Stomach smooth muscle (tissue), 2 donors: ENCODE results near the gene TMEM63C.
"Not testable (repeated sequence)": the region's sequence is repeated elsewhere in the genome, so short reads cannot be mapped to it uniquely, and the experiment has no call there.

Experiments used
- H3K27ac ChIP-seq: one replicate; pipeline ENCODE4 v1.7.0; 2013; ENCODE audit warnings: mild to moderate bottlenecking, low read length, inconsistent platforms
- H3K27me3 ChIP-seq, 2 donors: one replicate each; pipeline ENCODE4 v1.7.0; 2013; ENCODE audit warnings: low read length in 2 of 2; ENCODE audit not compliant: insufficient read depth in 2 of 2, control insufficient read depth in 1 of 2
- H3K36me3 ChIP-seq, 2 donors: one replicate each; pipeline ENCODE4 v1.7.0; 2013; ENCODE audit warnings: low read length in 2 of 2; ENCODE audit not compliant: control insufficient read depth in 2 of 2, insufficient read depth in 2 of 2
- H3K4me1 ChIP-seq: one replicate; pipeline ENCODE4 v1.7.0; 2013; ENCODE audit warnings: low read length; ENCODE audit not compliant: control insufficient read depth, insufficient read depth
- H3K4me3 ChIP-seq, 2 donors: one replicate each; pipeline ENCODE4 v1.7.0; 2013; ENCODE audit warnings: low read length in 2 of 2
- H3K9ac ChIP-seq, 2 donors: one replicate each; pipeline ENCODE4 v1.7.0; 2013; ENCODE audit warnings: low read length in 2 of 2, mild to moderate bottlenecking in 1 of 2
- H3K9me3 ChIP-seq, 2 donors: one replicate each; pipeline ENCODE4 v1.7.0; 2013; ENCODE audit warnings: low read length in 2 of 2; ENCODE audit not compliant: control insufficient read depth in 2 of 2
- donor health status: healthy.
- donor health status: Pancreatic carcinoma.

TMEM63C gene

GRCh38 chr14:77278461-77279230 is 97.0 kb downstream of the TMEM63C start:
- H3K27me3 ChIP-seq, result no peaks in the 10 kb centered on the region
- no peaks in the 10 kb centered on the region for H3K4me1 ChIP-seq
- no peak overlapping the region for H3K27ac ChIP-seq
- peaks cover 0 to 2% of the 10 kb centered on the region in 2 donors for H3K9me3 ChIP-seq
- H3K9ac ChIP-seq, result no peak overlapping the region
- H3K36me3 ChIP-seq, result peaks cover 28 to 38% of the 10 kb centered on the region in 2 donors
- H3K4me3 ChIP-seq, result no peak overlapping the region

- no peak overlapping the region for H3K4me3 ChIP-seq
- H3K9ac ChIP-seq, result no peak overlapping the region
- no peaks in the 10 kb centered on the region for H3K9me3 ChIP-seq
- peaks cover 33 to 48% of the 10 kb centered on the region in 2 donors for H3K36me3 ChIP-seq
- H3K27me3 ChIP-seq, result no peaks in the 10 kb centered on the region
- no peaks in the 10 kb centered on the region for H3K4me1 ChIP-seq
- H3K27ac ChIP-seq, result no peak overlapping the region
Measured at GRCh38 chr14:77279719-77280118, 98.1 kb downstream of the TMEM63C start.

DNA sequence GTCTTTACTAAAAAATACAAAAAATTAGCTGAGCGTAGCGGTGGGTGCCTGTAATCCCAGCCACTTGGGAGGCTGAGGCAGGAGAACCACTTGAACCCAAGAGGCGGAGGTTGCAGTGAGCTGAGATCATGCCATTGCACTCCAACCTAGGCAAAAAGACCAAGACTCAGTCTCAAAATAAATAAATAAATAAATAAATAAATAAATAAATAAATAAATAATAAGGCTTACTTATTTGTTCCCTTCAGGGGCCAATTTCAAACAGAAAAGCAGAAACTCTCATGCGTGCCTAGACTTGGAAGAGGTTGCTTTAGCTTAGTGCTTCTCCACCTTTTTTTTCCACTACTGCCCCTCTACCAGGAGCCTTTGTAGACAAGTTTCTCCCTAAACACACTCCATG is 99.3 kb downstream of the TMEM63C start:
- H3K27ac ChIP-seq, H3K27me3 ChIP-seq, H3K4me1 ChIP-seq, H3K4me3 ChIP-seq, H3K9me3 ChIP-seq, H3K9ac ChIP-seq: not testable (repeated sequence)
- H3K36me3 ChIP-seq, result peaks cover 42 to 56% of the 10 kb centered on the region in 2 donors

GRCh38 chr14:77281852-77282410 is 100.3 kb downstream of the TMEM63C start:
- no peaks in the 10 kb centered on the region for H3K9me3 ChIP-seq
- no peaks in the 10 kb centered on the region for H3K4me1 ChIP-seq
- H3K4me3 ChIP-seq, result no peak overlapping the region
- no peak overlapping the region for H3K9ac ChIP-seq
- peaks cover 53 to 62% of the 10 kb centered on the region in 2 donors for H3K36me3 ChIP-seq
- no peak overlapping the region for H3K27ac ChIP-seq
- H3K27me3 ChIP-seq, result no peaks in the 10 kb centered on the region

DNA sequence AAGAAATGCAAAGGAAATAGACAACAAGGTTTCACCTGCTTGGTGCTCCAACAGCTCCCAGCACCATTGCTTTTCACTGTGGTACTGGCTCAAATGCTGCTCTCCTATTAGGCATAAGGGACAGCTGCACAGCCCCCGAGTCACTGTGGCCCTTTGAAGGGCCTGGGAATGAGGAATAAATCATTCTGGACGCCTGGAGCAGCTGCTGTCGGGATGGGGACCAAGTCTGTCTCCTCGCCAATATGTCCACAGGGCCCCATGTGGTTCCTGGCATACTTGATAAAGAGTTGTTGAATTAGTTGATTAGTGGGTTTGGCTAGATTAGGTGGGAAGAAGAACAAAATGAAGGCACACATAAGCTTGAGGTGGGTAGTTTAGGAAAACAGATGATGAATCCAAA is 102.5 kb downstream of the TMEM63C start:
- no peaks in the 10 kb centered on the region for H3K27me3 ChIP-seq
- no peaks in the 10 kb centered on the region for H3K4me1 ChIP-seq
- H3K27ac ChIP-seq, result no peak overlapping the region
- H3K4me3 ChIP-seq, result no peak overlapping the region
- no peak overlapping the region for H3K9ac ChIP-seq
- H3K36me3 ChIP-seq, result peaks cover 47 to 59% of the 10 kb centered on the region in 2 donors
- no peaks in the 10 kb centered on the region for H3K9me3 ChIP-seq

DNA sequence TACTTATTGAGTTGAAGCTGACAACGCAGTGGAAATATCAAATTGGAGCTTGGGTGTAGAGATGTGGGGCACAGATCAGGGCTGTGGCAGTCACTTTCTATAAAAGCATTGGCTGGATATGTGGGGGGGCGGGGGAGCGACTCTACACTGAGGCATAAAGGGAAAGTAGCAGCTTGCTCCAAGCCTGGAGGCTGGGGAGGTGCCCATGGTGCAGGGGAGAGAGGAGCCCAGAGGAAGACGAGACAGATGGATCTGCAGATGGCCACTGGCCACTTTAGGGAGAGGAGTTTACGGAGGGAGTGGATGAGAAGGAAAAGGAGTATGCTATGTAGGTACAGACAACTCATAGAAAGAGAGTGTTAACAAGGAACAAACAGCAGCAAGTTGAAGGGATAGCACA is 102.9 kb downstream of the TMEM63C start:
- Histone ChIP-seq H3K27ac (no peak overlapping the region), H3K4me1 (no peaks in the 10 kb centered on the region), H3K9me3 (no peaks in the 10 kb centered on the region), H3K27me3 (no peaks in the 10 kb centered on the region), H3K4me3 (no peak overlapping the region), H3K36me3 (peaks cover 47 to 56% of the 10 kb centered on the region in 2 donors), H3K9ac (no peak overlapping the region)

DNA sequence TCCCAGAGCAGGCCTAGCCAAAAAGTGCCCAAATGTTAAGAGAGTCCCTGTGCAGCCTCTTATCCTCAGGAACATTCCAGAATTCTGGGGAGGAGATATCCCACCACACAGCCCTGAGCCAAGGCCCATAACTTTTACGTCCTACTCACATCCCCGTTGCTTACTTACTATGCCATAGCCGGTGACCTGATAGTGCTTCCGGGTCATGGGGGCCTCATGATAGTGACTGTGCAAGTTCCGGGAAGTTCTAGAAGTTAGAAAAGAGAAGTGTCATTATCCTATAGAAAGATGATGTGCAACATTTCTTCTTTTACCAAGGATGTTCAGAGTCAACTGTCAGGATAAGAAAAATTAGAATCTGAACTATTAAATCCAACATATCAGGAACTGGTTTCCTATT is 105.0 kb downstream of the TMEM63C start:
- H3K9me3 ChIP-seq, result no peaks in the 10 kb centered on the region

DNA sequence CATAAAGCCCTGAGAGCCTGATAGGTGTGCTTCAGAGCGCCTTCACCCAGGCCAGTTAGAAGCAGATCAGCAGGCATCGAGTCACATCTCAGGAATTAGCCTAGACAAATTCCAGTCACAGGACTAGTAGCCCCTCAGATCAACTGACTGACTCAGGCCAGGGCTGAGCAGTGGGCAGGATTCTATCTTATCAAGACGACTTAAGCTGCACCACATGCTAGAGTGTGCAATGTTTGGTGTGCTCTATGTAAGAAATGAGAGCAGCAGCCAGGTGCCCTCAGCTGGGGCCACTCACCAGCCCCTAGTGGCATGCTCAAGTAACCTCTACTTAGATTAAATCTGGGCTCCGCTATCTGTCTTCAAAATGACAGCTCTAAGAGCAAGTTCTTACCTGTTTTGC is 109.1 kb downstream of the TMEM63C start:
- Histone ChIP-seq H3K4me1 (no peaks in the 10 kb centered on the region), H3K9ac (no peak overlapping the region), H3K27me3 (no peaks in the 10 kb centered on the region), H3K4me3 (no peak overlapping the region), H3K27ac (no peak overlapping the region), H3K36me3 (peaks cover 39% of the 10 kb centered on the region in 2 donors), H3K9me3 (no peaks in the 10 kb centered on the region)

More for the DNA sequence above, 105.0 kb downstream of the TMEM63C start:
- Histone ChIP-seq H3K4me3 (no peak overlapping the region), H3K27me3 (no peaks in the 10 kb centered on the region), H3K4me1 (no peaks in the 10 kb centered on the region), H3K36me3 (peaks cover 54 to 57% of the 10 kb centered on the region in 2 donors), H3K27ac (no peak overlapping the region), H3K9ac (no peak overlapping the region)

DNA sequence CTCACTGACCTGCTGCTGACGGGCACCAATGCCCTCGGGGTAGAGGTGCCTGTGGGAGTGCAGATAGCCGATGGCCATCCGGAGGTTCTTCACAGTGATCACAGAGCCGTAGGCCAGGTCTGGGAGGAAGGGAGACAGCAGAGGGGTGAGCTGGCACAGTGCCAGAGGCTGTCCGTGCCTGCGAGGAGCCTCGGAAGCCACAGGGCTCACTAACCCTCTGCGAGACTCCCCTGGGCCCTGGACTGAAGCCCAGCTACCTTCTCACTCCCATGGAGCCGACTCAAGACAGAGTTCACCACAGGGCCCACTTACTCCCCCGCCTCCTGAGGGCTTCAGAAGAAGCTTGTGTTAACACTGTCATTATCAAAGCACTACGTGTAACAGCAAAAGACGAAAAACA is 114.6 kb downstream of the TMEM63C start:
- H3K36me3 ChIP-seq, result peaks cover 36% of the 10 kb centered on the region in 2 donors

GRCh38 chr14:77296906-77297305 is 115.3 kb downstream of the TMEM63C start:
- H3K9ac ChIP-seq, result no peak overlapping the region
- no peak overlapping the region for H3K27ac ChIP-seq
- H3K36me3 ChIP-seq, result peaks cover 34 to 36% of the 10 kb centered on the region in 2 donors
- peaks cover 4% of the 10 kb centered on the region for H3K4me1 ChIP-seq
- no peaks in the 10 kb centered on the region for H3K9me3 ChIP-seq
- H3K4me3 ChIP-seq, result no peak overlapping the region
- no peaks in the 10 kb centered on the region for H3K27me3 ChIP-seq

More for the DNA sequence above, 114.6 kb downstream of the TMEM63C start:
- Histone ChIP-seq H3K4me1 (peaks cover under 1% of the 10 kb centered on the region), H3K27ac (no peak overlapping the region), H3K9ac (no peak overlapping the region), H3K9me3 (no peaks in the 10 kb centered on the region), H3K27me3 (no peaks in the 10 kb centered on the region), H3K4me3 (no peak overlapping the region)

- no peak overlapping the region for H3K4me3 ChIP-seq
- peaks cover 4% of the 10 kb centered on the region for H3K4me1 ChIP-seq
- no peak overlapping the region for H3K9ac ChIP-seq
- H3K27ac ChIP-seq, result no peak overlapping the region
- H3K36me3 ChIP-seq, result peaks cover 40 to 44% of the 10 kb centered on the region in 2 donors
- no peaks in the 10 kb centered on the region for H3K9me3 ChIP-seq
- H3K27me3 ChIP-seq, result no peaks in the 10 kb centered on the region
Measured at GRCh38 chr14:77299771-77300170, 118.2 kb downstream of the TMEM63C start.
